A673 (cell line): ENCODE results near the gene KRI1.

ENCODE experiments used
- CTCF ChIP-seq: fragments of 300-800, 200-600 bp; sonication (generic); conservative IDR thresholded peaks from 2 replicates; pipeline ENCODE4 v1.5.1; 2017; ENCODE audit warnings: low read depth, mild to moderate bottlenecking, antibody characterized with exemption, low read length, moderate library complexity, mixed read lengths
- EZH2 ChIP-seq: fragments of 200-600 bp; sonication (generic); IDR thresholded peaks from 2 replicates; pipeline ENCODE4 v1.6.1; 2017; ENCODE audit warnings: borderline replicate concordance, low read depth, mild to moderate bottlenecking, mixed read lengths, antibody characterized with exemption, low read length; ENCODE audit not compliant: poor library complexity, severe bottlenecking

- TF ChIP-seq CTCF = no peak
- no peak for TF ChIP-seq EZH2
Measured at GRCh38 chr19:10566408-10566657, 523 bp upstream of the KRI1 start.
